GM12891 (cell line): Measurements from ENCODE around the gene PLCL1.

Experiments used
- PAX5 ChIP-seq: IDR thresholded peaks from 2 replicates; pipeline ENCODE4 v1.6.1; 2011; ENCODE audit warnings: low read length, moderate library complexity, mild to moderate bottlenecking; ENCODE audit not compliant: insufficient read depth, severe bottlenecking
- POLR2A ChIP-seq: IDR thresholded peaks from 2 replicates; pipeline ENCODE4 v1.6.1; 2011; ENCODE audit warnings: low read depth, low read length, control low read depth
- POLR2AphosphoS5 ChIP-seq: IDR thresholded peaks from 2 replicates; pipeline ENCODE4 v1.6.1; 2011; ENCODE audit warnings: low read depth, low read length, control low read depth
- SPI1 ChIP-seq: IDR thresholded peaks from 2 replicates; pipeline ENCODE4 v1.6.1; 2011; ENCODE audit warnings: low read depth, low read length, control low read depth
- TAF1 ChIP-seq: IDR thresholded peaks from 2 replicates; pipeline ENCODE4 v1.6.1; 2011; ENCODE audit warnings: low read depth, low read length, control low read depth

DNA sequence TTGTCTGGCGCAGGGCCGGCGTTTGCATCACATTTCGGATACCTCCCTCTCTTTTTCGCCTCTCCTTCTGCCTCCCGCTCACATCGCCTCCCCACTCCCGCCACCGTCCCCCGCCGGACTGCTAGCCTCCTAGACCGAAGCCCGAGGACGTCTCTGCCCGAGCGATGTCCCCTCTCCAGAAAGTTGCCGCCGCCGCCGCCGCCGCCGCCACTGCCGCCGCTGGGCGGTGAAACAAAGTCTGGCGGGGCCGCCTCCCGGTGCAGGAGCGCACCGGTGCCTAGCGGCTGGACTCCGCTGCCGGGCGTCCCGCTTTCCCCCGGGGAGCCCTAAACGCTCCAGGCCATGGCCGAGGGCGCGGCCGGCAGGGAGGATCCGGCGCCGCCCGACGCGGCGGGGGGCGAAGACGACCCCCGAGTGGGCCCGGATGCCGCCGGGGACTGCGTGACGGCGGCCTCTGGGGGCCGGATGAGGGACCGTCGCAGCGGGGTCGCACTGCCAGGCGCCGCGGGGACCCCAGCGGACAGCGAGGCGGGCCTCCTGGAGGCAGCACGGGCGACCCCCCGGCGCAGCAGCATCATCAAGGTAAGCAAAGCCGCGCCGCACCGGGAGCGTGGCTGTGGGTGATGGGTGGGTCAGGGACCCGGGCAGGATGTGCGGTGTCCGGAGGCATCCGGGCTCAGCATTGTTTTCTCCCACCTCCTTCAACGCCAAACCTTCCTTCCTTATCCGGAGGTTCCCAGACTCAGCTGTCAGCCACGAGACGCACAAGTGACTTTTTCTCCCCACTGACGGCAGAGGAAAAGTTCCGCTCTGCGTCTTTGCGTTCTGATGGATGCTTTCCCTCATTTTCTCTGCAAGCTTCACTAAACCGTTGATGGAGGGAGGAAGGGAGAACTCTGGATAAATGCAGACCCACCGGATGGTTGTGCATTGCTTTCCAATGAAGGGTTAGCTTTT lies 643 bp downstream of the PLCL1 start:
- TF ChIP-seq POLR2A (no peak), POLR2AphosphoS5 (no peak), TAF1 (no peak), SPI1 (no peak), PAX5 (no peak)
